Testis (tissue), 3 donors: ENCODE data around the gene EEIG2. TPM values are rescaled to one million over a fixed set of nuclear protein-coding genes. Genes with fewer than 3 reads are reported as not detected.

ENCODE experiments used
- DNase-seq: peaks from one replicate; pipeline ENCODE4 v3.0.0-alpha.2; 2019
- H3K27ac ChIP-seq, 2 donors: fragments of 200-600 bp; sonication (generic); one replicate each; pipeline ENCODE4 v1.5.1; 2019
- H3K27me3 ChIP-seq: fragments of 200-600 bp; sonication (generic); one replicate; pipeline ENCODE4 v1.5.1; 2019
- H3K36me3 ChIP-seq: fragments of 200-600 bp; sonication (generic); one replicate; pipeline ENCODE4 v1.5.1; 2017; ENCODE audit warnings: low read depth; ENCODE audit errors: missing control alignments
- H3K4me1 ChIP-seq: fragments of 200-600 bp; sonication (generic); one replicate; pipeline ENCODE4 v1.5.1; 2019
- H3K4me3 ChIP-seq, 2 donors: fragments of 200-600 bp; sonication (generic); one replicate each; pipeline ENCODE4 v1.5.1; 2017 to 2019
- H3K9me3 ChIP-seq: fragments of 200-600 bp; sonication (generic); one replicate; pipeline ENCODE4 v1.5.1; 2017
- CTCF ChIP-seq, 3 experiments: fragments of 450-650 bp in 2 of 3; fragments of 200-600 bp in 1 of 3; sonication (generic) in 1 of 3; IDR thresholded peaks; one replicate each; pipeline ENCODE4 v1.5.1; 2016 to 2019; ENCODE audit warnings: antibody characterized with exemption in 3 of 3, mild to moderate bottlenecking in 2 of 3, moderate library complexity in 1 of 3
- POLR2A ChIP-seq: fragments of 450-650 bp; IDR thresholded peaks from one replicate; pipeline ENCODE4 v1.6.1; 2017; ENCODE audit warnings: antibody characterized with exemption, mild to moderate bottlenecking, moderate library complexity
- WGBS, 2 donors: methylation state at CpG; one replicate each; pipeline ENCODE4 v1.1.5; 2018; 5-methylcytosine and 5-hydroxymethylcytosine counted together
- intact Hi-C: fragments of 100-400 bp; cut with DNase I; formaldehyde crosslinking; loops from one replicate; pipeline ENCODE4 v1.15.1; 2023; ENCODE audit warnings: low total_unique reads
- polyA plus RNA-seq: library from polyadenylated mRNA; stranded (reverse); fragments of 350-450 nt; fragmentation: Illumina TruSeq; extraction: RNeasy Lipid Tissue Mini Kit (QIAGEN cat#74804); gene quantifications from one replicate; pipeline ENCODE4 v1.2.3, GENCODE V29; 2014; ENCODE audit warnings: low read depth, low replicate concordance; ENCODE audit not compliant: insufficient read depth
- total RNA-seq, 2 donors: library from RNA; depleted of rRNA; stranded (reverse); fragments of >200 nt; gene quantifications; one replicate each; pipeline ENCODE4 v1.2.3, GENCODE V29; 2016

EEIG2 gene
- total and polyA plus RNA-seq, 3 donors from 2014 or later: 11.6 to 20.6 (median 14.7) TPM

GRCh38 chr1:108583757-108584427 lies 24.0 kb downstream of the EEIG2 start:
- H3K27ac ChIP-seq: no peak overlapping the region
- no peak for TF ChIP-seq CTCF (IDR thresholded peaks at IDR 0.05)
- no peak for TF ChIP-seq POLR2A
- intact Hi-C loops: no loop called here

DNA sequence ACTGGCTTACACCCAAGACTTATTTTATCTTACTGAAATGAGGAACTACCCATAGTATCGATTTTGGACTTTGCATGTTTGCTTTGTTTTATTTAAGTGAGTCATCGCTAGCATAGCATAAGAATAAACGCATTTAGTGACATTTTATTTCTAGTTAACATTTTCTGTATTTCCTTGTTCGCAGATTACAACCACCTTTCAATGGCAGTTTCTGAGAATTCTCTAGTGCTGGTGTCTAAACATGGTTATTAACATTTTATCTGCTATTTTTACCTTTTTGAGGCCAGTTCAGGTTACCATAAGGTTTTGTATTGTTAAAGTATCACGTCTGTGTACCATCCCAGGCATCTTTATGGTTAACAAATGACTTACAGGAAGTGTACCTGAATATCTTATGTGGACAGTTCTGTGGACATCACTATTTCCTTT lies 24.5 kb downstream of the EEIG2 start:
- intact Hi-C loops: no loop called here
- no peak overlapping the region for H3K27ac ChIP-seq
- 71% methylated on average over 5 of the region's 5 CpGs for WGBS, 2 donors

More at GRCh38 chr1:108583757-108584427, 24.0 kb downstream of the EEIG2 start:
- H3K4me1 ChIP-seq: no peaks in the 10 kb centered on the region
- no peaks in the 10 kb centered on the region for H3K9me3 ChIP-seq
- 45 to 75% methylated on average over 4 of the region's 4 CpGs for WGBS, 2 donors
- H3K36me3 ChIP-seq: no peaks in the 10 kb centered on the region
- no peak for DNase-seq
- H3K4me3 ChIP-seq: no peak overlapping the region
- H3K27me3 ChIP-seq: no peaks in the 10 kb centered on the region

DNA sequence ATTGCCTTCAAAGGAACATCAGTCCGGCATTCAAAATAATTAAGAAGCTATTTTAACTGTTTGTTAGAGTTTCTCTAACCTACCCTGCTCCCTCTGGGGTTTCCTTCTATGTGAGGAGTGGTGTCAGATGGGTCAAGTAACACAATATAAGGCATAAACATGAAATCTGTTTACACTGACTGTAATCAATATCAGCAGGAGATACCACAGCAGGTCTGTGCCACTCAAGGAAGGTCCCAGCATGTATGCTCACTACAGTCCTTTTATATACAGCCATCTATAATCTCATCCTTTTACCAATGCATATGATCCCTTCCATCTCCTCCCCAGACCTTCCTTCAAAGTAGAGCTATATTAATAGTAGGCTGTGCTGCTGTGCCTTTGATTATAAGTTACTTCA lies 25.4 kb downstream of the EEIG2 start:
- H3K27ac ChIP-seq: no peak overlapping the region
- DNase-seq: no peak

More for the DNA sequence above, 24.5 kb downstream of the EEIG2 start:
- H3K4me3 ChIP-seq: no peak overlapping the region
- TF ChIP-seq POLR2A (no peak), CTCF (IDR thresholded peaks at IDR 0.05) (no peak)
- H3K36me3 ChIP-seq: no peaks in the 10 kb centered on the region
- DNase-seq: no peak
- no peaks in the 10 kb centered on the region for H3K9me3 ChIP-seq
- H3K27me3 ChIP-seq: no peaks in the 10 kb centered on the region
- no peaks in the 10 kb centered on the region for H3K4me1 ChIP-seq

DNA sequence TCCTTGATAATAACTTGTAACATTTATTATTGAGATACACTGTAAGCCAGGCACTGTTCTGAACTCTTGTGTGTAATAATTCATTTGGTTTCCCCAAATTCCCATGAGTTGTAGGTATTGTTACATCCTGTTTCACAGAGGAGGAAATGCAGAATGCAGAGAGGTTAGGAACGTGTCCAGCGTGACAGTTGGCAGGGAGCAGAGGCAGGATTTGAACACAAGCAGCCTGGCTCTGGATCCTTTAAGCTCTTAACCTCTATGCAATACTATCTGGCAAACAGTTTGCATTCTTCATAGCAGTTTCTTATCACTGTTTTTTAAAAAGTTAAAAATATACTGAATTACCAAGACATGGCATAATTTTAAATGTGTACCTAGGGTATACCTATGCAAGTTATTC lies 30.5 kb downstream of the EEIG2 start:
- Histone ChIP-seq H3K9me3 (no peaks in the 10 kb centered on the region), H3K36me3 (no peaks in the 10 kb centered on the region), H3K27me3 (no peaks in the 10 kb centered on the region), H3K4me1 (peaks cover 14% of the 10 kb centered on the region), H3K4me3 (no peak overlapping the region), H3K27ac (no peak overlapping the region)
- no peak for DNase-seq
- intact Hi-C loops: no loop called here
- no peak for TF ChIP-seq CTCF (IDR thresholded peaks at IDR 0.05)
- no peak for TF ChIP-seq POLR2A
- WGBS, 2 donors: 32 to 33% methylated on average over 2 of the region's 2 CpGs

More for the DNA sequence above, 25.4 kb downstream of the EEIG2 start:
- Histone ChIP-seq H3K4me1 (peaks cover under 1% of the 10 kb centered on the region), H3K36me3 (no peaks in the 10 kb centered on the region), H3K27me3 (no peaks in the 10 kb centered on the region), H3K9me3 (no peaks in the 10 kb centered on the region), H3K4me3 (no peak overlapping the region)
- intact Hi-C loops: no loop called here
- TF ChIP-seq POLR2A (no peak), CTCF (IDR thresholded peaks at IDR 0.05) (no peak)
- WGBS, 2 donors: 72 to 91% methylated on average over 1 of the region's 1 CpG

GRCh38 chr1:108590957-108591356 lies 31.1 kb downstream of the EEIG2 start:
- TF ChIP-seq POLR2A (no peak), CTCF (IDR thresholded peaks at IDR 0.05) (no peak)
- intact Hi-C loops: no loop called here
- 16 to 21% methylated on average over 3 of the region's 3 CpGs for WGBS, 2 donors
- Histone ChIP-seq H3K4me1 (peaks cover 19% of the 10 kb centered on the region), H3K27ac (no peak overlapping the region), H3K27me3 (no peaks in the 10 kb centered on the region), H3K9me3 (no peaks in the 10 kb centered on the region), H3K4me3 (no peak overlapping the region), H3K36me3 (no peaks in the 10 kb centered on the region)
- no peak for DNase-seq
